Skeletal muscle cell (primary cell): ENCODE results near the gene IL16.
A peak's percentile ranks its signal among the peaks of the same experiment; 100 is the strongest.
"Not testable (repeated sequence)": the region's sequence is repeated elsewhere in the genome, so short reads cannot be mapped to it uniquely, and the experiment has no call there.

Experiments
- DNase-seq: peaks from one replicate; pipeline ENCODE4 v3.0.0-alpha.2; 2010; ENCODE audit warnings: low read depth
- H3K4me3 ChIP-seq: 2 replicates; pipeline ENCODE4 v1.5.1; 2011; ENCODE audit warnings: low read depth, mild to moderate bottlenecking, control low read depth, low read length, moderate library complexity

The IL16 gene

DNA sequence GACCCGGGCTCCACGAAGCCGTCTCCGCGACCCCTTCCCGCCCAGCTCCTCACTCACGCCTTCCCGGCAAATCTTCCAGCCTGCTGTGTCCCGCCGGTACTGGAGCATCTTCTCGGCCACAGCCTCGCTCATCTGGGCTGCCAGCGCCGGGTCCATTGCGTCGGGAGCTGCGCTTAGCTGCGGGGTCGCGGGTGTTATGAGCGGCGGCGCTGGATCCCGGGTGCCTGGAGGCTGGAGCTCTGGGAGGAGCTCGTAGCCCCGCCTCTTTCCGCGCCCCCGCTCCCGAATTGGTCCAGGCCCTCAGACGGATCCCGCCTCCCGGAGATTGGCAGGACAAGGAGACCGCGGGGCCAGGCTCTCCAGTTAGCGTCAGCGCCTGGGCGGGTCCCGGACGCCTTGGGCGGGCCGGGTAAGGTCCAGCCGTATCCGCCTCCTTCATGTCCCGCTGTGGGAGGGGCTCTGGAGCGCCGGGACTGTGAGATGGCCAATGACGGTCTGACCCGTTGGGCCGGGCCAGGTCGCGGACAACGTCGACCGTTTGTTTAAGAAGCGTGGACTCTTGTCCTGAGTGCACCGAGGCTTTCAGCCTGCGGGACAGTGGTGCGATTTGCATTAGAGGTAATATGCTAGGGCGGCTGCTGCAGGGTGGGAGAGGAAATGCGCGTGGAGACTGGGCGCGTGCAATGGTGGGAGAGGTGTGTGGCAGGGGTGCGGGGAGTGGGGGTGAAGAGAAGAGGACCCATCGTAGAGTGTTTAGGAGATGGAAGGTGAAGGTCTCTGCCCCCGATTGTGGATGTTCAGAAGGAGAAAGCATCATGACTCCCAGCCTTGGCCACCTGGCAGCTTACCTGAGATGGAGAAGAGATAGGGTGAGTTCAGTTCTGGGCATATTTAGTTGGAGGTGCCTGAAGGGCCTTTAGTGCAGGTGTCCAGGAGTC, 127.5 kb downstream of the IL16 start, which contains the start of gene STARD5:
Gene STARD5 (minus strand): TSS at position 198 of the 938 bp plus-strand sequence. CDS start 42 bp downstream, at position 156.
- peak; percentile 91 for DNase-seq
- H3K4me3 ChIP-seq = peak within 1 kb of the TSS; percentile 72

DNA sequence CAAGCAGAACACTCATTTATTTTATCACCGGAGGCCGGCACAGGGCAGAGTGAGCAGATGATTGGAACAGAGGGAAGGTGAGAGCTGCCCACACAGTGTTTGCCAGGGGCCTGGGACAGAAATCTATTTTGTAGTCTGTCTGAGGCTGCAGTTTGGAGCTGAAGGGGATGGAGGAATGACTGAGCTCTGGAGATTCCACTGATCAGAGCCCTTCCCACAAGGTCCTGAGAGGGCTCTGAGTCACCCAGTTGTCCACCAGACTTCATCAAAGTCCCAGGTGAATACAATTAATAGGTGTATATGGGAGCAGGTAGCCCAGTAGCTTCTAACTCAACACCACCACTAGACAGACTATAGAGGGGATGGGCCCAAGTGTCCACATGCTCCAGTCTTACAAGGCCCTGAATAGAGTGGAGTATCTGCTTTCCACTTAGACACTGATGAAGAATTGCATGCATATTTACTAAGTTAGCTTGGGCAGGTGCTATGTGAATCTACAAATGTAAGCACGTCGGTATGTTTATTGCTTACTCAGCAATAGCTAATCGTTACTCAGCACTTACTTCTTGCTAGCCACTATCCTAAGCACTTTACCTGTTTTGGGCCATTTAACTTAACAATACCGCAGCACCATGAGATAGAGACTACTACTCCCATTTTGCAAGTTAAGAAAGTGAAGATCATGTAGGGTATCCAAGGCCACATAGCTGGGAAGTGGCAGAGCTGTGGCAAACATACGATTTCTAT, 130.0 kb downstream of the IL16 start:
- DNase-seq = no peak
- no peak overlapping the region for H3K4me3 ChIP-seq

DNA sequence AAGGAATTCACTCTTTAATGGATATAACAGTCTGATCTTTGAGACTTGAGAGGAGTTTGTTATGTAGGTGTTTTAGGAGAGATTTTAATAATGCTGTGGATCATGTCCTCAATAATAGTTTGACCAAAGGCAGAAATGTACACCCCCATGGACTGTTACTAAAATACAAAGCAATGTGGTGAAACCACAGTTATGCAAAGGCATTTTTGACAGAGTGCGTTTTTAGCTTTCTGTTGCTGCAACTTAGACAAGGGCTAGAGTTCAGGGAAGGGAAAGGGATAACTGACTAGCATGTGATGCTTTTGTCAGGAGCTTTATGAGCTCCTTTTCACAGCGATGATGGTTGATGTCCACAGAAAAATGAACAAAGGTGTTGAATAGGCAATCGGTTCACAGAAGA, 130.8 kb downstream of the IL16 start:
- H3K4me3 ChIP-seq = no peak overlapping the region
- peak; percentile 79 for DNase-seq

- no peak for DNase-seq
- H3K4me3 ChIP-seq = no peak overlapping the region
Observed at GRCh38 chr15:81329446-81329845, 132.8 kb downstream of the IL16 start.

- DNase-seq = no peak
- H3K4me3 ChIP-seq = no peak overlapping the region
Observed at GRCh38 chr15:81330366-81331090, 133.8 kb downstream of the IL16 start.

DNA sequence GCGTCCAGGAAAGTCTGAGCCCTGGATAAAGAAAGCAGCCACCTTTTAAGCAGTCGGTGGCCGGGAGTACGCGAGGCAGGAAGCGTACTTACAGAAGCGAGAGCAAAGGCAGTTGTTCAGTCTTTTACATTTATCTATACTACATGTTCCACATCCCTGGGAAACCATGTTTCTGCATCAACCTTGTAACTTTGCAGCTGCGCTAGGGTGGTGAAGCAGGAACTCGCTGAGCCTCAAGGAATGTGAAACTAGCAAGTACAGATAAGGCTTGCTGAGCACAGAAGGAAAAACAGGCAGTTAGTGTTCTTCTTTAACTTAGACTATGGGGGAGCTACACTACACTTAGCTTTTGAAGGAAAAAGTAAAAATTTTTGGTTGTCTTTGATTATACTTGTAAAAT, 134.5 kb downstream of the IL16 start:
- not testable (repeated sequence) for DNase-seq, H3K4me3 ChIP-seq

DNA sequence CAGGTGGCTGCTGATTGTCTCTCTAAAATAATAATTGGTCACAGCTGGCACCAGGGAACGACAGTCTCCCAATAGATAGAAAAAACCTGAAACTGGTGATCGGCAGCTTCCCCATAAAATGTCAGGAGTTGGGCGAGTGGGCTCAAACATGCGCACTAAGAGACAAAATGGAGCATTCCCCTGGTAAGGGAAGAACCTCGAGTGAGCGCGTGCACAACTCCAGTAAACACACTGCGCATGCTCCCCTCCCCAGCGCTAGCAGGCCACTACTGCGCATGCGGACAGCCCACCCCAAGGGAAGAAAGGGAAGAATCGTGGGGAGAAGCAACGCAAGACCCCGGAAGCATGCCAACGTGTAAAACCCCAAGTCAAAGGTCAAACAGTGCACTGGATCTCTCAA, 134.9 kb downstream of the IL16 start:
- no peak overlapping the region for H3K4me3 ChIP-seq
- DNase-seq = no peak

DNA sequence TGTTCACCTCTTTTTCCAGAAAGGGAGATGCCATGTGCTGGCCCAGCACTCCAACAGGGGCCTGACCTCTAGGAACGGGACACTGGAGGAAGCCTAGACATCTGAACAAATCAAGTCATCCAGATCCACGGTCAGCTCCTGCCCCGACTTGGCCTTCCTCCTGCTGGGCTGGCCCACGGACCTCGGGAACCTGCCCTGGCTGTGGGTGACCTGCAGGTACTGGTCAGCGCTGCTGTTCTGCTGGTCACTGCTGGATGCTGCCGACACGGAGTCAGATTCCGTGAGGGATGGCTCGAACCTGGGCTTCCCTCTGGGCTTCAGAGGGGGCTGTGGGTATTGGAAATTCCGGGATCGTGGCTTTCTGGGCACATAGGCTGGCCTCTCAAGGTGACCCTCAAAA, 135.6 kb downstream of the IL16 start:
- H3K4me3 ChIP-seq = no peak overlapping the region
- no peak for DNase-seq

- no peak for DNase-seq
- H3K4me3 ChIP-seq = no peak overlapping the region
Observed at GRCh38 chr15:81333363-81333762, 136.7 kb downstream of the IL16 start.

DNA sequence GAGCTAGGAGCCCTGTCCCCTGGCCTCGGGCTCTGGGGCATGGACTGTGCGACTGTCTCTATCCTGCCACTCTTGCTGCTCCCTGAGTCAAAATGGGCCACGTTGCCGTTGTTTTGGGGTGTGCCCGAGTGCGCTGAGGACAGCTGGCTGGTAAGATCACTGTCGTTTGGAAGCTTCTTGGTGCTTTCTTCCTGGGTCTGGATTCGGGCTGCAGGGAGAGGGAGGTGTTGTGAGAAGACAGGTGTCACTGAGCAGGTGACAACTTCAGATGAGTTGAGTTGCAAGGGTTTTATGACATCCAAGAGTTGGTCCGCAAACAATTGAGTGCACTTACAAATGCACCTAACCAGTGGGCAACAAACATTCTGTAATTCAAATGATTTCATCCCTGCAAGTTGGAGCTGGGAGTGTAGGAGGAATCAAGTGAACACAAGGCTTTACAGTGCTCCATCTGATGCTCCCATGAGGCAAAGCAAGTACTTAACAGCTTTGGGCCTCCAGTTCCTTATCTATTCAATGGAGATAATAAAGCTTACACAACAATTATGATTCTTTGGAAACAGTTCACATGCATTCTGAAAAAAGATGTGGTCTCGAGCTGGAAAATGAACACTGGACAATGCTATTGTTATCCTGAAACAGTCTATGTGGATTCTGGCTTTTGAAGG, 138.2 kb downstream of the IL16 start:
- no peak for DNase-seq
- H3K4me3 ChIP-seq = no peak overlapping the region

DNA sequence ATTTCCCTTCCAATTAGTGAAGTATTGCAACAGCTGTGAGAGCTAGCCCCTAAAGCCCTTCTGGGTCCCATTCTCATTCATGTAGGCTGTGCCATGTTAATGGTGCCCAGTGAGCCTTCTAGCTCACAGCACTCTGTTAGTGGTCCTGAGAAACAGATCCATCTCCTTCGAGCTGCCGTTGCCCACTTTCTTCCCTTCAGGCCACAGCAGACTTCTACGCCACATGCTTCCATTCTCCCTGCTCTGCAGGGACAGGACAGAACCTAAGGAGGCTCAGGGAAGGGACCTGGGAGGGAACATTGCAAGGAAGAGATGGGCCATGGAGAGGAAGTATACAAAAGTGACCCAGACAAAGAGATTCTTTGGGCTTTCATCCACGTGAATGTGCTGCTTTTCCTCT, 139.0 kb downstream of the IL16 start:
- DNase-seq = no peak

GRCh38 chr15:81336568-81336967, 139.9 kb downstream of the IL16 start:
- no peak overlapping the region for H3K4me3 ChIP-seq
- no peak for DNase-seq

More for the DNA sequence above, 139.0 kb downstream of the IL16 start:
- H3K4me3 ChIP-seq = no peak overlapping the region

- H3K4me3 ChIP-seq = no peak overlapping the region
- DNase-seq = no peak
Observed at GRCh38 chr15:81337241-81337640, 140.6 kb downstream of the IL16 start.

DNA sequence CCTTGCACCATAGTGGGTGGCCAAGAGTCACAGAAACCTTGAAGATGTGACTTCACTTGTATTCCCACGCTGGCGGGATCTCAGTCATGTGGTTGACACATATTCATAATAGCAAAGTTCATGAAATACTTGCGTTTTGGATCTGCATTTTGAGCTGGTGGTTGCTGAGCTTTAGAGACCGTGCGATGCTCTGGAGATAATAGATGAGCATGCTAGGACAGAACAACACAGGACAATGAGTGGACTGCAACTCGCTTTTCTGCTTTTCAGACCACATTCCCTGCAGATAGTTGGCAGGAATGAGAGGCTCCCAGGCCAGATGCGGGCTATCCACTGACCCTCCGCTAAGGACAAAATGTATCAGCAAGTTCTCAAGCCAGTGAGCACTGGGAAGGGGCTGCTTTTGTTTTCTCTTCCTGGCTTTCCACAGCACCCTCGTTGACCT, 141.1 kb downstream of the IL16 start:
- DNase-seq = no peak
- H3K4me3 ChIP-seq = no peak overlapping the region

DNA sequence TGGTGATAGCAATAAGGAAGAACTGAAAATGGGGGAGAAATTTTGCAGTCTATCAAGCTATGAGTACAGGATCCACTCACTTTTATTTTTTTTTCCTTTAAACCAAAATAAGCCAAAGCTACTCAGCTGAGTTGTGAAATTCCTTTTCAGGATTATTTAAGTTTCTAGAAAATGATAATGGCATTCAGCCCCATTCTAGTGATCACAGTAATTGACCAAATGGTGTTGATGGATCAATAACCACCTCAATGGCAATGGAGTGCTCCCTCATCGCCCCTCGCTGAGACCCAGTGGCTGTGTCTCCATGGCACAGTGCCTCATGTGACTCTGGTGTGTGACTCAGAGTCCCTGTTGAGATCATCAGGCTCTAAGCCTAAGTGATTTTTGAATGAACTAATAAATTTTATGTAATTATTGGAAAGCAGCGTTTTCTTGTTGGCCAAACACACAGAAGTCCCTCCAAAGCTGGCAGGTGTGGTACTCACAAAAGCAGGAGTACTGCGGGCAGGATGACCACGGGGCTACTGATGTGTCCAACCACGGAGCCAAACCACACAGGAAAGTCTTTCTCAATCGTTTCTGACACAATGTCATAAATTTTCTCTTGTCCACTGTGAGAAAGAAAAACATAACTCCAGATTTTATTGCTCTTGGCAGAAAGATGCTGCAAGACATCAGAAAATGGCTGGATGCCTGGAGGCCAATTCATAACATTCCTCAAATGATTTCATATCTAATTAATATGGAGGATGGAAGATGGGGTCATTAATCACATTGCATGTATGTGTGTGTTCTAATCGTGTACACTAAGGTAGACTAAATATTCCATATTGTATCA, 141.7 kb downstream of the IL16 start:
- DNase-seq = peak; percentile 90
- H3K4me3 ChIP-seq = no peak overlapping the region

GRCh38 chr15:81339321-81339720, 142.6 kb downstream of the IL16 start:
- no peak for DNase-seq
- H3K4me3 ChIP-seq = no peak overlapping the region

DNA sequence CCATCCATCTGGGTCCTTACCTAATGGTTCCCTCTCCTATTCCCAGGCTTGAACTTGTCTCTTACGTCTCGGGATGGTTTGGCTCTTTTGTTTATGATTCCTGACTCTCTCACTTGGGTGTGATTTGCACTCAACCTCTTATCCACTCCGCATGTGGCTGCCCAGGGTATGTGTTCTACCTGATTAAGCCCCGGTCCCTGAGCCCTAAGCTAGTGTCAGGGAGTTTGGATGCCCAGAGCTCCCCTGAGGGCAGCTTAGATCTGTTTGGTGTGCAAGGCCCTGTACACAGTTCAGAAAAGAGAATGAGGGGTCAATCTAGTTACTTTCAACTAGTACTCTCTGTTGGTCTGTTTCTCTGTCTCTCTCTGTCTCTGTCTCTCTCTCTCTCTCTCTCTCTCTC, 143.2 kb downstream of the IL16 start:
- no peak for DNase-seq
- no peak overlapping the region for H3K4me3 ChIP-seq

DNA sequence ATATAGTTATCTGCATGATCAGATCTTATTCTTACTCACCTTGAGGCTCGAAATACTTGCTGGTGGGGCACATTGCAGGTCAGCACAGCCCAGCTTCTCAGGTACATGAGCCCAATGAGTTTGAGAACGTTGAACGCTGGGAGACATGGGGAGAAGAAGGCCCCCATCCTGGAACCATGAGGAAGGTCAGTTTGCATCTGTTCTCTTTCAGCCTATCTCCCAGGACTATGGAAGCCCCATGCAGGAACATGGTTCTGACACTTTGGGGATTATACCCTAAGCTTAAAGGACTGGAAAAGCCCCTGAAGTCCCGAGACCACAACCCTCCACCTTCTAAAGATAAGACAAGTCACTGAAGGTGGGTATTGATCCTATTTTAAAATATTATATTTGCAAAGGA, 144.7 kb downstream of the IL16 start:
- no peak overlapping the region for H3K4me3 ChIP-seq
- no peak for DNase-seq
